ENCODE data around the gene ASAP3. TPM values are rescaled to one million over a fixed set of nuclear protein-coding genes. Genes with fewer than 3 reads are reported as not detected.

ASAP3 gene
- total and polyA plus RNA-seq, 2 of the 13 experiments (the other 11 are each of a cell fraction or from before 2014, with no cell fraction given), result 32.6 to 37.0 TPM

- Histone ChIP-seq H3K9me3 (ENCODE audit: low read length) (no peaks in the 10 kb centered on the region), H3K4me3 (replicated peaks in 1 of 3; ENCODE audit: insufficient read depth in 1 of 3, low read depth in 2 of 3, low read length in 3 of 3) (no peak overlapping the region), H3K36me3 (replicated peaks in 1 of 2; ENCODE audit: control insufficient read depth in 1 of 2, insufficient read depth in 2 of 2, low read length in 2 of 2) (no peaks in the 10 kb centered on the region), H3K4me2 (ENCODE audit: low read depth, low read length) (no peak overlapping the region), H3K4me1 (ENCODE audit: insufficient read depth, low read length) (peaks cover 35% of the 10 kb centered on the region), H3K27me3 (ENCODE audit: control insufficient read depth in 1 of 2, insufficient read depth in 2 of 2, low read length in 2 of 2) (no peaks in the 10 kb centered on the region), H3K27ac (ENCODE audit: extremely low read length, insufficient read depth, low read length) (no peak overlapping the region), H4K20me1 (ENCODE audit: insufficient read depth, low read length) (no peaks in the 10 kb centered on the region), H3K9ac (ENCODE audit: insufficient read depth, low read depth, low read length) (no peak overlapping the region), H2AFZ (ENCODE audit: low read length) (no peak overlapping the region), H3K79me2 (ENCODE audit: insufficient read depth, low read length) (no peaks in the 10 kb centered on the region)
- CTCF ChIA-PET (ENCODE audit: low intra/inter-chr PET ratio, low total read pairs), result no interaction called here
- FAIRE-seq (no peak), DNase-seq (ENCODE audit: low spot score) (no peak), ATAC-seq (no peak)
- no TSS peak for BruUV-seq (replicated peaks)
- POLR2A ChIA-PET, result no interaction called here
- 13% methylated on average over 2 of the region's 2 CpGs for WGBS (ENCODE audit: low lambda C conversion rate)
- intact Hi-C loops (cut with micrococcal nuclease; ENCODE audit: unreplicated experiment), result no loop called here
- TF ChIP-seq ZBTB43 (CRISPR knock-in tag; conservative IDR thresholded peaks at IDR 0.05) (no peak), TAF1 (CRISPR knock-in tag; IDR thresholded peaks at IDR 0.05) (no peak), NKX3-1 (CRISPR knock-in tag; IDR thresholded peaks at IDR 0.05) (no peak), DNMT1 (CRISPR knock-in tag; IDR thresholded peaks at IDR 0.05) (no peak), NFIB (CRISPR knock-in tag; IDR thresholded peaks at IDR 0.05; ENCODE audit: borderline replicate concordance) (no peak), ONECUT2 (CRISPR knock-in tag; IDR thresholded peaks at IDR 0.05) (no peak), TAF15 (IDR thresholded peaks at IDR 0.05; ENCODE audit: low read depth, low read length, poor library complexity, severe bottlenecking) (no peak), HMGA1 (CRISPR knock-in tag; conservative IDR thresholded peaks at IDR 0.05) (no peak), POLR2G (IDR thresholded peaks at IDR 0.05; ENCODE audit: low read depth, low read length) (no peak), ZSCAN20 (CRISPR knock-in tag; IDR thresholded peaks at IDR 0.05; ENCODE audit: borderline replicate concordance) (no peak), MAFK (conservative IDR thresholded peaks at IDR 0.05 in 1 of 2, IDR thresholded peaks at IDR 0.05 in 1 of 2; ENCODE audit: low read length in 2 of 2) (no peak), SALL2 (CRISPR knock-in tag; IDR thresholded peaks at IDR 0.05) (no peak), MIER2 (CRISPR knock-in tag; IDR thresholded peaks at IDR 0.05) (no peak), ATF7-NPFF (CRISPR knock-in tag; IDR thresholded peaks at IDR 0.05; ENCODE audit: low read depth) (no peak), HDAC2 (CRISPR knock-in tag; IDR thresholded peaks at IDR 0.05) (no peak), ZNF572 (CRISPR knock-in tag; IDR thresholded peaks at IDR 0.05) (no peak), MXD3 (CRISPR knock-in tag; IDR thresholded peaks at IDR 0.05) (no peak), ZNF614 (CRISPR knock-in tag; IDR thresholded peaks at IDR 0.05; ENCODE audit: borderline replicate concordance) (no peak)
- in situ Hi-C loops (cut with HindIII; ENCODE audit: extremely low pct_ligation_motif_present, low pct_unique_long_range_greater_than_20kb), result no loop called here
These were observed 16.5 kb upstream of the ASAP3 start for GRCh38 chr1:23500466-23500865.

All from HepG2 (cell line).